Activated T-helper 1 cell treated with anti-CD3 and anti-CD28 coated beads, Interleukin-2, amount 50 U/mL, for 16 hours (primary cell): ENCODE results near the gene PREX1.

Source experiments
- DNase-seq, 2 donors: peaks; one replicate each; pipeline ENCODE4 v3.0.0-alpha.2; 2020; ENCODE audit warnings: low read depth in 1 of 2, low spot score in 1 of 2

PREX1 gene

DNA sequence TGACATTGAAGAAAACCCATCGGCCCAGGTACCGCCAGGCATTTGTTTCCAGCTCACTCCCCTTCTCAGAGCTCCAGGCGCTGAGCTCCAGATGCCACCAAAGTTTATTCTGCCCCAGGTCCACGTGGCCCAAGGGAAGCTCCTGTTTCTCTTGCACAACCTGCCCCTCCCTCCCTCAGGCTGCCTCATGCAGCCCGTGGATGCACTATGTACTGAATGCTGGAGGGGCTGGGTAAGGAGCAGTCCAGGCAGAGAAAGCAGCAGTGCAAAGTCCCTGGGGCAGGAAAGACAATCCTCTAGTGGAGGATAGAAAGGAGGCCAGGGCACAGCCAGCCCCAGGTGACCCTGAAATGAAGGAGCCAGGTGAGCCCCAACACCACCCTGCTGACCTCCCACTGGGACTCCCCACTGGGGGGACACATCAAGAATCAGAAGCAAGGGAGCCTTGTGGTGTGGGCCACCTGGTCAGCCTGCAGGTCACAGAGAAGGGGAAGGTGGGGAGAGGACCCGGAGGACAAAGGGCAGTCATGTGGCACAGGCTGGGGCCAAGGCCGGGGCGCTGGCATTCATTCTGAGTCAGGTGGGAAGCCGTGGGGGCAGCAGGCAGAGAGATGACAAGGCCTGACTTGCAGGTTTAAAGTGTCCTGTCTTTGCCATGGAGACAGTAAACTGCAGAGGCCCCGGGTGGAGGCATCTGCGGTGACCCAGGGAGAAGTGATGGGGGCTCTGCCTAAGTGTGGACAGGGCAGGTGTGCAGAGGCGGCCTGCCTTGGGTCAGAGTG lies 230.1 kb downstream of the PREX1 start:
- no peak for DNase-seq

DNA sequence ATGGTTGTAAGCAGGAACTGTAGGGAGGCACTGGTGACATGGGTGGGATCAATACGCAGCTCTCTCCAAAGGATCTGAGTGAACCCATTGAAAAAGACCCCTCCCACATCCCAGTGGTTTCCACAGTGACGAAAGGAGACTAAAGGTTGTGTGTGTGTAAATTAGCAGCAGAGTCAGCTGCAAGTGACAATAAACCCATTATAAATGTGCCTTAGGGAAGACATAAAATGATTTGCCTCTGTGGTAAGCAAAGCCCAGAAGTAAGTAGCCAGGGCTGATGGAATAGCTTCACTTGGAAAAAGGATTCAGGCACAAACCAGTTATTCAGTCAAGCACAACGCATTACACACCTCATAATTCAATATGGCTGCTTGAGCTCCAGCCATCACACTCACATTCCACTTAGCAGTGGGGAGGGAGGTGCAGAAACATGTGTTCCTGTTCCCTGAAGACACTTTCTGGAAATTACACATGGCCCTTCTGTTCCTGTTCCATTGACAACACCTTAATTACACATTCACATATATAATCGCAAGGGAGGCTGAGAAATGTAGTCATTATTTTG lies 231.4 kb downstream of the PREX1 start:
- no peak for DNase-seq

DNA sequence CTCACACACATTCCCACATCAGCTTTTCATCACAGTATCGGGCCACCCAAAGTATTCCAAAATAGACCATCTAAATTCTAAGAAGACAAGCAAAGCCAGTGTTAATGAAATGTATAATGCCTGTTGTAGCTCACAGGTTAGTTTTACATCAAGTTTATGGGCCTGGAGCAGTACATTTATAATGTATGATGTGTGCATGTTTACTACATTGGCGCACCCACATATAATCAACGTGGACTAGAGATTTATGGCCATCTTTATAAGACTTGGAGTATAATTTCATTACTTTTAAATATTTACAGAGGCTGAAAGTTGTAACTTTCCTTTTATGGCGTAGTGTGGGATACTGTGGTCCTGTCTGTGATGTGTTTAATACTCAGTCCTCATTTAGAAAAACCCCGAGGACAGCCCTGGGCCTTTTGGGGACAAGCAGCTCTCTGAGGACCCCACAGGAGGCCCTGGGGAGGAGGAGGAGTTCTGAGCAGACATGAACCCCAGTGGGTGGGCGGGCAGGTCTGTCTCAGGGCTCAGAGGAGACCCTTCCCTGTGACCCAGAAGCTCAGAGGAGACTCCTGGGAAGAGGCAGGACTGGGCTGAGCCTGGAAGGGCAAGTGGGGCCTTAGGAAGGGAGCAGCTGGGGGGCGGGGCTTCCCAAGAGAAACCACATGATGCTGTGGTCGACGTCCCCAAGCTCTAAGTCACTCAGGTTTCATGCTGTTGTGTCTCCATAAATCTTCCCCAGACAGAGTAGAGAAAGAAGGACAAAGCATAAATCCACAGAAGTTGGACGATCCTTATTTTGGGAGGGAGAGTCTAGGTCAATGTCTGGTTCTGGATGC lies 232.1 kb downstream of the PREX1 start:
- no peak for DNase-seq

DNA sequence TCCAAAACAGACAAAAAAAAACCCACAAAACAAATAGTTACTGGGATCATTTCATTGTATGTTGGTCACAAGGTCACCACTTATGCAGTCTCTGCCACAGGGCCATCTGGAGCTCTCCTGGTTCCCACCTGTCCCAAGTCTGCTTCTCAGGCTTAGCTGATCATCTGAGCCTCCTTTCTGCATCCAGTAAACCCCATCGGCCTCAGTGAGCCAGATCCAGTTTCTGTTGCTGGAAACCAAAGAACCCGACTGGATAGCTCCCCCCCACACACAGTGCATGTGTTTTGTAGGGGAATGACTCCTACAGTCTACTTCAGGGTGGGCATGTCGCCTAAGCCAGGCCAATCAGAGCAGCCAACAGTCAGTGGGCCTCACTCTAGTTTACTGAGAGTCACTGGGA lies 233.3 kb downstream of the PREX1 start:
- DNase-seq = no peak

DNA sequence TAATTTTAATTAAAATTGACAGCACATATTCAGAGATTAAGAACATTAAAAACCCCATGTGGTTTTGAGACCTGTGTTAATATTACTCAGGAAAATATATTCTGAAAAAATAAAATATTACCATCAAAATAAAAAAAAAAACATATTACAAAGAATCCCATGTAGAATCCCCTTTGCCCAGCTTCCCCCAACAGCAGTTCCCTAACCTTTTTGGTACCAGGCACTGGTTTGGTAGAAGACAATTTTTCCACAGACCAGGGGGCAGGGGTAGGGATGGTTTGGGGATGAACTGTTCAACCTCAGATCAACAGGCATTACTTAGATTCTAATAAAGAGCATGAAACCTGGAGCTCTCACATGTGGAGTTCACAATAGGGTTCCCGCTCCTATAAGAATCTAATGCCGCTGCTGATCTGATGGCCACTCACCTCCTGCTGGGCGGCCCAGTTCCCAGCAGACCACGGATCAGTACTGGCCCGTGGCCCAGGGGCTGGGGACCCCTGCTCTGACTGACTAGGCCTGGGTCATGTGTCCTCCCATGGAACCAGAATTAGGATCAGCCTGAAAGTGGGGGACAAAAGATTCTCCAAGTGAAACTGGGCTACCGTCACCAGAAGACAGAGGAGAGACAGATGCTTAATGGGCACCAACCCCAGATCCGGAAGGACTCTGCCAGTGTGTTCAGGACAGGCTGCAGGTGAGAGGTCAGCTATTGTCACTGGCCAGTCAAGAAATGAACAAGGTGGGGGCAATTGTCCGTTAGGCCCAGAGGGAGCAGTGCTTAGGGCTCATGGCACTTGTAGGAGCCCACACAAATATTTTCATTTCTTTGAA lies 235.5 kb downstream of the PREX1 start:
- no peak for DNase-seq

DNA sequence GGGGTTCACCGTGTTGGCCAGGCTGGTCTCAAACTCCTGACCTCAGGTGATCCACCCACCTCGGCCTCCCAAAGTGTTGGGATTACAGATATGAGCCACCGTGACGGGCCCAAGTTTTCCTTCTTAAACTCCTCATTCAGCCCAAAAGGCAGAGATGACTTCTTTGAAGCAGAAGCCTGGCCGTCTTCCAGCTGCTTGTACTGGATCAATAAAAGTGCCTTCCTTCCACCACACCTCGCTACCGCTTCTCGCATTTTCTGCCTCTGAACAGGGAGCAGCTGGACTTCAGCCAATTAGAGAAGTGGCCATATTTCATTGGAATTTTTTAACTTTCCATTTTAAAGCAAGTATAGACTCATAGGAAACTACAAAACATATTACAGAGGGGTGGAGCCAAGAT lies 241.1 kb downstream of the PREX1 start:
- DNase-seq = no peak

DNA sequence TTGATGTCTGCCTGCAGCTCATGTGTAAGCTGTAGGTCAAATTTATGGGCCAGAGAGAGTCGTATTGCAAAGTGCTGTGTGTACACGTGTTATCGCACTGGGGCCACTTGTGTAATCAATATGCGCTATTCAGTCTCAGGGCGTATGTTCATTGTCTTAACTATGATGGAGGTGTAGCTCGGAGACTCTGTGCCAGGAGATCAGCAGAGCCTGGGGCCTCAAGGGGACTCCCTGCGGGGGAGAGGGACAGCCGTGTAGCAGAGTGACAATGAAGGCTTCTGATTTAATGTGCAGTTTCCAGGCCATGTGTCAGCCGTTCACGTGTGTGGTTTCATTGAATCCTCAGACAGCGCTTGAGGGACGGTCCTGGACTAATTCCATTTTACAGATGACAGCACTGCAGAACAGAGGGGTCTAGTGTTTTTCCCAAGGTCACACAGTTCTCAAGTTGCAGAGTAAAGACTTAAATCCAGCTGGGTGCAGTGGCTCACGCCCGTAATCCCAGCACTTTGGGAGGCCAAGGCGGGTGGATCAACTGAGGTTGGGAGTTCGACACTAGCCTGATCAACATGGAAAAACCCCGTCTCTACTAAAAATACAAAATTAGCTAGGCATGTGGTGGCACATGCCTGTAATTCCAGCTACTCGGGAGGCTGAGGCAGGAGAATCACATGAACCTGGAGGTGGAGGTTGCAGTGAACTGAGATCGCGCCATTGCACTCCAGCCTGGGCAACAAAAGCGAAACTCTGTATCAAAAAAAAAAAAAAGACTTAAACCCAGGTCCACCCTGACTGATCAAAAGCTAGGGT lies 242.5 kb downstream of the PREX1 start:
- DNase-seq = no peak

DNA sequence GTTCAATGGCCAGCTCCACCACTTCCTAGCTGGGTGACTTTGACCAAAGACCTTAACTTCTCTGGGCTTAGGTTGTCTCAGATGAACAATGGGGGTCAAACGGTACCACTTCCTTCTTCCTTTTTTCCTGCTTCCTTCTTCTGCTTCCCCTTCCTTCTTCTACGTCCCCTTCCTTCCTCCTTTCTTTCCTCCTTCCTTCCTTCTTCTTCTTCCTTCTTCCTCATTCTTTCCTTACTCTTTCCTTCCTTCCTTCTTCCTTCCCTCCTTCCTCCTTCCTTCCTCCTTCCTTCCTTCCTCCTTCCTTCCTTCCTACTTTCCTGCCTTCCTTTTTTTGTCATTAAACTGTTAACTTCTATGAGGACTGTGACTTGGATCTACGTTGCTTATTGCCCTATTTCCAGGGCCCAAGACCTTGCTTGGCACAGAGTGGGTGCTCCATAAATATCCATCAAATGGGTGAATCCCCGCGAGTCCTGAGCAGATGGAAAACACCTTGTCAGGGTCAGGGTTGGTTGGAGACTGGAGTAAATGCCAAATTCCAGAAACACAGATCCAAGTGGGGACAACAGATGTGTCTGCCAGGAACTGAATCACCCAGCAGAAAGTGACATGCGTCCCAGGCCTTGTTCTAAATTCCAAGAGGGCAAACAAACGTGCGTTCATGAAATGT lies 243.3 kb downstream of the PREX1 start:
- DNase-seq = no peak

DNA sequence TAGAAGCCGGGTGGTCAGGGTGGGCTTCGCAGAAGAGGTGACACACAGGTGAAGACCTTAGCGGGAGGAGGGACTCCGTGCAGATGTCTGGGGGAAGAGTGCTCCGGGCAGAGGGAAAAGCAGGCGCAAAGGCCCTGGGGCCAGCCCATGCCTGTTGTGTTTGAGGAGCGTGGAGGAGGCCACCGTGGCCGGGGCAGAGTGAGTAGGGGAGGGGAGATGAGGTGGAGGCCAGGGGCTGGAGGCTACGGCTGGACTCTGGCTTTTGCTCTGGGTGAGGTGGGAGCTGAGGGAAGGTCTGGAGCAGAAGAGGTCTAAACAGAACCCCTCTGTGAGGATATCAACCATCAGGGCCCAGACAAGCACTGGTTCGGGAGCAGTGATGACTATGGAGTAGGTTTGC lies 244.0 kb downstream of the PREX1 start:
- DNase-seq = no peak

DNA sequence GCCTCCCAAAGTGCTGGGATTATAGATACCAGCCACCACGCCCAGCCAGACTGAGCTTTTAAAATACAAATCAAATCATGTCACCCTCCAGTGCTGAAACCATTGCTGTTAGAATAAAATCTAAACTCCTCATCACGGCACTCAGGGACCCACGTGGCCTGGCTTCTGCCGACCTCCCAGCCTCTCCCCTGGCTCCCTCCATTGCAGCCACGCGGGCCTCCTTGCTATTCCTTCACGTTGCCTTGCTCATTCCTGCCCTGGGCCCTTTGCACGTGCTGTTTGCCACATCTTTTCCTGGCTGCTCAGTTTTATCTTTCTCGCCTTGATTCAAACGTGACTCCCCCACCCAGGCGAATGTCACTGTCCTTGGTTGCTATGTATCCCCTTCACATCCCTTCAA lies 244.6 kb downstream of the PREX1 start:
- no peak for DNase-seq

DNA sequence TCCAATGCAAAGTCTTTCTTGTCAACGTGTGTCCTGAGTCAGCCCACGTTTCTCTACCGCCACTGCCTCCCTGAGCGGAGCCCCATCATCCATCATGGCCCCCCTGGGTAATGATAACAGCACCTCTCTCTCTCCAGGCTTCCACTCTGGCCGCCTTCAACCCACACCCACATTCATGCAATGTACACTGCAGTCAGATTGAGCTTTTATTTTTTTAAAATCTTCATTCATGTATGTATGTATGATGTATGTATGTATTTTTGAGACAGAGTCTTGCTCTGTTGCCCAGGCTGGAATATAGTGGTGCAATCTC lies 245.2 kb downstream of the PREX1 start:
- DNase-seq = no peak

DNA sequence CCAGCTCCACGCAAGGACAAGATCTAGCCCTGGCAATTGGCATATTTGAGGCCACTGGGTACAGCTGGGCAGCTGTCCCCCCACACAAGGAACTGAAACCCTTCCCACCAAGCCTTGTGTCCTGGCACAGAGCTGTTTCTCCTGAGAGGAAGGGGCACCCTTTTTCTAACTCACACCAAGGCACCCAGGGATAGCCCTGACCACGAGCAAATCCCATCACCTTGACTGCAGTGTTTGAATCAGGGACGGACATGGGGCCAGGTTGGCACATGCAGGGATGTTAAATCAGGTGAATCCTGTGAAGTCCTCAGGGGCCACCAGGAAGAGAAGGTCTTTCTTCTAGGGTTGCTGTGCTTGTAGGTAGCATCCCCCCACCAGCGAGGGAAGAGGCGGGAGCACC lies 246.6 kb downstream of the PREX1 start:
- DNase-seq = no peak

DNA sequence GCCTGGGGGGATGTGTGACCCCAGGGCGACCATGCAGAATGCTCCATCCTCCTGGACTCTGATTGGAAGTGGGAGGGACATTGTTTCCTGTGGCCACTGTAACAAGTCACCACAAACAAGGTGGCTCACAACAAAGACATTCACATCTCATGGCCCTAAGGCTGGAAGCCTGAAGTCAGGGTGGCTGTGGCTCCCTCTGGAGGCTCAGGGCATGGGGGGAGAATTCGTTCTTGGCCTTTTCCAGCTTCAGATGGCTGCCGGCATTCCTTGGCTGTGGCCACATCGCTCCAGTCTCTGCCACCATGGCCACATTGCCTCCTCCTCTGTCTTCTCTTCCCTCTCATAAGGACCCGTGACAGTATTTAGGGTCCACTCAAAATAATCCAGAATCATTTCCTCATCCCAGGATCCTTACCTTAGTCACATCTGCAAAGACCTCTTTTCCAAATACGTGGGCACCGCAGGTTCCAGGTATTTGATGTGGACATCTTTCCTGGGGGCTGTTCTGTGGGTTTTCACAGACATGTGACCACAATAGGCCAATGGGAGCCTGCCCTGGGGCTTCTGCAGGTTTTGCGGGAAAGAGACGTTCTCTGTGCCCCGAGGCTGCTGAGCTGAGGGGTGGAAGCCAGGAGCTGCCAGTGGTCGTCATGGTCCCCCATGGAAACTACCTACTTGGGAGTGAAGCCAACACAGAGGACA lies 249.3 kb downstream of the PREX1 start:
- DNase-seq = no peak

DNA sequence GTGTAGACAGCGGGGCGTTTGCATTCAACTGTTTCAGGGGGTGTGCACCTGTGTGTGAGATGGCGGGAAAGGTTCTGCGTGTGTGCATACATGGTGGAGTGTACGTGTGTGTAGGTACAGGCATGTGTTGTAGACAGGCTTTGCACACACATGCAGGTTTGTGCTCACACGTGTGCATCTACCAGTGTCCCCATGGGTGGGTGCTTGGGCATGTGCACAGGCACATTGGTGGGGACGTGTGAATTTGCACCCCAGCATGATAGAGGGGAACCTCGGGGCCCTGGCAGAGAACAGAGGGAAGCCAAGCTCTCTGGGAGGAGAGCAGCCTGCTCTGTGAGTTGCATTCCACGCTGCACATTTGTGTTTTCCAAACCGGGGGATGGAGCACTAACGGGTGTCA lies 250.2 kb downstream of the PREX1 start:
- DNase-seq = no peak

DNA sequence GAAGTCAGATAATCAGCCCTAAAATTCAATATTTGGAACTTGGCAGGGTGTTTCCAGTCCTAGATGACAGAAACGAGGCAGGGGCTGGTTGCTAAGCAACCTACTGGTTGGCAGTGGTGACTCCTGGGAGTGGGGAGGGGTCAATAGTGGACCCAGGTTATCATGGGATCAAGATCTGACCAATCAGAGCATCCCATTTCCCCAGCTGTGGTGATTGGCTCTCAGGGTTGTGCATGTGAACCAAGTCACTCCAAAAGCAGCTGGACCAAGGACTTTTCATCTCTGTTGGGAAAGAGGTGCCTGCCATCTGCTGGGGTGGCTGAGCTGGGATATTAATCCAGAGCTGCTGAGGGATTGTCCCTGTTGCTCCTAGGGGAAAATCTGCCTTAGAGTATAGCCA lies 253.4 kb downstream of the PREX1 start:
- DNase-seq = no peak
